Activated T-helper 1 cell treated with Interleukin-2 at 50 U/mL for 16 hours (primary cell): ENCODE measurements around the gene CST9L.

Experiments
- DNase-seq: peaks from one replicate; pipeline ENCODE4 v3.0.0-alpha.2; 2020; ENCODE audit warnings: low read depth

CST9L gene

DNA sequence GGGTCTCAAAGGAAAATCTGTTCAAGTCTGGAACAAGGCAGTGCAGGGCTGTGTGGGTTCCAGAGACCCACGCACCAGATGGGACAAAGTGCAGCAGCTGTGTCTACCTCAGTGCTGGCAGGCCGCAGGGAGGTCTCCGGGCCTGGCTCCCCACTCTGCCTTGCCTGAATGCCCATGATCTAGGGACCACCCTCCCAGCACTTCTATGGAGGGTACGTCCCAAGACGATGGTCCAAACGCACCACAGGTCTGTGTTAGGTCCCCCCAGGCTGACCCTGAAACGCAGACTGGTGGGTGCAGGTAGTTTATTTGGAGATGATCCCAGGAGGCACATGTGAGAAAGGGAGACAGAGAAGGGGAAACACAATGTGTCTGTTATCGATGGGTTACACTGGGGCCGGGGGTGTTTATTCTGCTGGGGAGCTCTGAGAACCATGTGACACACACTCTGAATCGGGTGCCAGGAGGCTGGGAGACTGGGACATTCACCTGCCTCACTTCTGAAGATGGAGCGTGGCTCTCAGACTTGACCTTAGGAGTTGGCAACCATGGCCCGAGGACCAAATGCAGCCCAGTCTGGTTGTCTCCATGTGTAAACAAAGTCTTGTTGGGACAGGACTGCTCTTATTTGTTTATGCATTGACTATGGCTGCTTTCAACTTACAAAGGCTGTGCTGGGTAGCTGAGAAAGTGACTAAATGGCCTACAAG is 21.7 kb downstream of the CST9L start:
- DNase-seq = no peak

DNA sequence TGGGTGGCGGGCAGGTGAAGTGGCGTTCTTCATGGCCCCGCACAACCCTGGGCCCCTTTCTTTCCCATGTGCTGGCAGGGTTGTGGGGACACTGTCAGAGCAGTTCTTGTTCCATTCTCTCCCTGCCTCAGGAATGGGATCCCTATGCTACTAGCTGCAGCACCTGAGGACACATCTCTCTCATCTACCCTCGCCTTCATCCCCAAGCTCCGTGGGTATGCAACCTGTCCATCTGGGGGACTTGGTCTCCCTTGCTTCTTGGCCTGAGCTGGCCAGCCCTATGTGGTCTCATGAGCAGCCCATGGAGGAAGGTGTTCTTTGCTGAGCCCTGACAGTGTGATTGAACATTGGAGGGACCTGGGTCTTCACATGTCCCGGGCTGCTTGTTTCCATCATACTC is 24.2 kb downstream of the CST9L start:
- no peak for DNase-seq

DNA sequence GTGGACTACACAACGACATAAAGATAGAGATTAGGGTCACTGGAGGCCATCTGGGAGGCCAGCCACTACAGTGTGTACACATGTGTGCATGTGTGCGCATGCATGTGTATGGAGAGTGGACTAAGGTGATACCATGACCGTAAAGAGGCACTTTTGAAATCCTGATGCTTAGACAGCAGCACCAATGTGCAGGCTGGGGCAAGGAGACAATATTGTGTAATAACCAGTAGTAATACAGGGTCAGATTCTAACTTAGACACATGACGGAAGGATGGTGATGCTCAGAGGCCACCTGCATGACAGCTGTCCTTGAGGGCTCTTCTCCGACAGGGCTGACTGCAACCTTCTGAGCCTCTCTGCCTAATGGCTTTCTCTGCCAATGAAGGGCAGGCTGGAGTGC is 25.5 kb downstream of the CST9L start:
- DNase-seq = no peak

DNA sequence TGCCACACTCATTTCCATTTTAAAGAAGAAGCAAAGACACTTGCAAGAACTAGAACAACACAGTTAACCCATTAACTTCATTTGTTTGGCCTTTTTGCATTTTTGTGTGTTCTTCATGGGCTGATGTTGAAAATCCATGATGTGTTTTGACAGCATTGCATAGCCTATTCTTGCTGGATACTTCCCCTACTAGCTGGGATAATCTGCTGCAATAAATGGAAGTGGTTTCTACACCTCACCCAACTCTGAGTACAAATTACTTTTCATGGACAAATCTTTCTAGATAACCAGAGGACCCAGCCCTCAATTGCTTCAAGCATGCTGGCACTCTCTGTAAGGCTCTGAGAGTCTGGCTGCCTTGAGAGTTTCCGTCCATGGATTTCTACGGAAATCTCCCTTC is 26.5 kb downstream of the CST9L start:
- DNase-seq = no peak

DNA sequence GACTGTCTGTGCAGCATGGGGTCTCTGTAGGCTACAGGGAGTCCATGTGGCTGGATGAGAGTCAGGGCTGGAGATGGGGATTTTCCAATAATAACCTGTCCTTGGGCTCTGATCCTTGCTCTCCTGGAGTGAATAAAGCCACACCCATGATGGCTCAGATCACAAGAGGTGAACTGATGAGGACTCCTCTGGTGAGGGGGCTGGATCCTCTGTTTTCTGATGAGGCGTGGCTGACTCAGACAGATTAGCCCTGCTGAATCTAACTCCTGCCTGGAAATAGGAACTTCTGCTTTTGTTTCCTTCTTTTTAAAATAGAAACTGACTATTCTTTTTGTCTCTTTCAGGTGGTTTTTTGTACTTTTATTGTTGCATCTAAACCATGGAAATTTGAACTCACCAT is 27.0 kb downstream of the CST9L start:
- DNase-seq = no peak

- no peak for DNase-seq
Measured at GRCh38 chr20:23540624-23541023, 27.7 kb downstream of the CST9L start.

DNA sequence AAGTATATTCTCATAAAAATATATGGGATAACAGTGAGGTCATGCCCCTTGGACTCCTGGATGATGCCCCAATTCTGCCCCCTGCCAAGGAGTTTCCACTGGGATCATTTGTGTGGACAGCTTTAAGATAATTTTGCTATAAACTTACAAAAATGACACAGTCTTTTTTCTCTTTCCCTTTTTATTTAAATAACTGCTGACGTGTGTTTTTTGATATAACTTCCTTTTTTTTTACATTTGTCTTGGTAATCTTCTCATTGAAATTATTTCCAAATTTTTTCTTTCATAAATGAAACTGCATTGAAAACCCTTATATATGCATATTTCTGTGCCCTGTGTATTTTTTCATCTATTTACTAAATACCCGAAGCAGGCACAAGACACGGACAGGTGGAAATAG is 31.3 kb downstream of the CST9L start:
- DNase-seq = no peak

DNA sequence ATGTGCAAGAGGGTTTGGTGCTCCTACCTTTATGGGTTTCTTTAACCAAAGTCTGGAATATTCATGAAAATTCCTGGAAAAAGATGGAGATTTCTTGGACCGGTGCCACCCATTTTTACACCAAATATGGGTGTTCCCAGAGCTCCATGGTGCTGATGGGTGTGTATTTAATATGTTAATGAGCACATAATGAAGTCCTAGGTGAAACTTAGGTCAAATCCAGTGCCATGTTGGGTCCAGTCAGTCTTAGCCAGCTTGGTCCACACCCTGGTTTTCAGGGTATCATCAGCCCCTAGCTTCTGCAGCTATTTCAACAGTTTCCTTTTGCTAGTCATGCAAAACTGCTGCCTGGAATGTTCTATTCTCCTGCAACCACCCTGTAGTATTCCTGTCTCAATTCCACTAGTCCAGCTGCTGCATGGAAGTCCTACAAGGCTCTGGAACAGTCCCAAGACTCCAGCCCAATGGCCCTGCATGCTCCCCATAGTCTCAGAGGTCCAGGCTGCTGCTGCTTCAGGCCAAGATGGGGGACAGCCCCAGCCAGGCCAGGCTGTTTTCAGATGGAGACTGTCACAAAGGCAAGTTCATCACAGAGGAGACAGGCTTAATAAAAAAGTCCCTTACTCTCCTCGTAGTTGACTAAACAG is 31.8 kb downstream of the CST9L start:
- DNase-seq = no peak

DNA sequence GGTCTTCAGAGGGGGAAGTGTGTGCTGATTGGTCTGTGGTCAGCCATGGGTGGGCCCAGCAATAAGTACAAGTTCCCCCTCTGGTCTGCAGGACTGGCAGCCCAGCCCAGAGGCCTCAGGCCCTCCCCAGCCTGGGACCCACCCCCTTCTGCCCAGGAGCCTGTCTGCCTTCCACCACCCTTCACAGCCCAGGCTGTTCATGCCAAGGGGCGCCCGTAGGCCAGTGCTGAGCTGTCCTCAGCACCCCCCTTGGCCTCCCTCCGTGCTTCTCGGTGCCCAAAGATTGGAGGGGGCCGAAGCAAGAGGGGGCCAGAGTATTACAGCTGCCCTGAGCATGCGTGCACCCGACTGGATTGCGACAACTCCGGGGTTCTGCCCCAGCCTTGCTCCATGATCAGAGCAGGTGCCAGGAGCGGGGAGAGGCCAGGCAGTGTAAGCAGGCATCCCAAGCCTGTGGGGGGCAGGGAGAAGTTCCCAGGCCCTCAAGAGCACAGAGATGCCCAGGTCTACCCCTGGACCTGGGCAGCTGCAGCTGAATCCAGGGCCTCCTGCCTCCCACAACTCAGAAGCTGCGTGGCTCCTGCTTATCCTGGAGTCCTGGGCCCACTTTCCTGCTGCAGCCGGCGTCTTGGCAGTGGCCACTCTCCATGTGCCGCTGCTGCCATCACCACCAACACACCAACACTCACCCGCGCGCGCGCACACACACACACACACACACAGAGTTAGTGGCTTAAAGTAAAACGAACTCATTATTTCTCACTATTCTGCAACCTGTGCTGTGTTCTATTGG is 33.3 kb downstream of the CST9L start:
- DNase-seq = no peak

GRCh38 chr20:23533161-23533560 is 35.1 kb downstream of the CST9L start:
- DNase-seq = no peak

- no peak for DNase-seq
Measured at GRCh38 chr20:23532533-23532932, 35.8 kb downstream of the CST9L start.

- DNase-seq = no peak
Measured at GRCh38 chr20:23530937-23531567, 37.2 kb downstream of the CST9L start.

DNA sequence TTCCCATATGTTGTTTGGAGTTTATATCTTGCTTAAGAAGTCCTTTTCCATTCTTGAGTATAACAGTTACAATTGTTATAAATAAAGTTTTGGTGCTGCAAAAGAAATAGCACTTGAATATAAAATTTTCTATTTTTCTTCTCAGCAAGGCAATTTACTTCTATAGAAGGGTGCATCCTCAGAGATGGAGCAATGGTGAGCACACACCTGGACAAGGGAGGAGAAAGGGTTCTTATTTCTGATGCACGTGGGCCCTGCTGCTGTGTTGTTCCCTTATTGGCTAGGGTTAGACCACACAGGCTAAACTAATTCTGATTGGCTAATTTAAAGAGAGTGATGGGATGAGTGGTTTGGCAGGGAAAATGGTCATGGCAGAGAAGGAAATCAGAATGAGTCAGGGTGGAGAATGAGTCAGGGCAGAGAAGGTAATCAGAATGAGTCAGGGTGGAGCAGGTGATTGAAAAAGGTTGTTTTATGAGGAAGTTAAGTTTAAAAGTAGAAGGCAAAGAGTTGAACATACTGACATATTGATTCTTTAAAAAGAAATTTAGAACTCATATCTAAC is 39.3 kb downstream of the CST9L start:
- DNase-seq = no peak

- no peak for DNase-seq
Measured at GRCh38 chr20:23526850-23527249, 41.4 kb downstream of the CST9L start.

GRCh38 chr20:23524146-23524545 is 44.1 kb downstream of the CST9L start:
- DNase-seq = no peak

DNA sequence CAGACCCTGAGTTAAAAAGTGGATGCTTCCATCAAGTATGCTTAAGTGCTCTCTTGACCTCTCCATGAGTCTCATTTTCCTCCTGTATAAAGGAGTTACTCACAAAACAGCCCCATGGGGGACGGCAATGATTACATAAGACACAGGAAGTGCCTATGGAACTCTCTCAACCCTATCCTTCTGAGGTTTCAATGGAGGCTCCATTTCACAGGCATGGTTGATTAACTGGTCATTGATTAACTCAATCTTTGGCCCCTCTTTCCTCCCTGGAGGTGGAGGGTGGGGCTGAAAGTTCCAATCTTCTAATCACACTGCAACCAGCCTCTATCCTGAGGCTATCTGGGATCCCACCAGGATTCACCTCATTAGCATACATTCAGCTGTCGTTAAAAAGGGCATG is 48.1 kb downstream of the CST9L start:
- no peak for DNase-seq

DNA sequence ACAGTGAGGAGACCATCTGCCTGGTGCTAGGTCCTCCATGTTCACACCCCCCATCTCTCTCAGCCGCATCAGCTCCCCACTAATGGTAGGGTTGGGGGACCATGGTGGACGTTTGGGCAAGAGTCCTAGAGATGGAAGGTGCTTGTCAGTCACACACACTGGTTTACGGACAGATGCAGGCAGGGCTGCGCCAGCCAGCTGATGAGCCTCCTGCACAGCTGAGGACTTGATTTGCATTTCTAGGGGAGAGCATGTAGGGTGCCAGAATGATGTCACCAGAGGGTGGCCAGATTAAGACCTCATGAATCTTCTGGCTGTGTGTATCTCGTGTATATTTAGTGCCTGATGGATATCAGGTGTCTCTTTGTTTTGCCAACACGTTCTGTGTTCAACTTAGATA is 48.7 kb downstream of the CST9L start:
- no peak for DNase-seq

- DNase-seq = no peak
Measured at GRCh38 chr20:23517719-23518118, 50.6 kb downstream of the CST9L start.

DNA sequence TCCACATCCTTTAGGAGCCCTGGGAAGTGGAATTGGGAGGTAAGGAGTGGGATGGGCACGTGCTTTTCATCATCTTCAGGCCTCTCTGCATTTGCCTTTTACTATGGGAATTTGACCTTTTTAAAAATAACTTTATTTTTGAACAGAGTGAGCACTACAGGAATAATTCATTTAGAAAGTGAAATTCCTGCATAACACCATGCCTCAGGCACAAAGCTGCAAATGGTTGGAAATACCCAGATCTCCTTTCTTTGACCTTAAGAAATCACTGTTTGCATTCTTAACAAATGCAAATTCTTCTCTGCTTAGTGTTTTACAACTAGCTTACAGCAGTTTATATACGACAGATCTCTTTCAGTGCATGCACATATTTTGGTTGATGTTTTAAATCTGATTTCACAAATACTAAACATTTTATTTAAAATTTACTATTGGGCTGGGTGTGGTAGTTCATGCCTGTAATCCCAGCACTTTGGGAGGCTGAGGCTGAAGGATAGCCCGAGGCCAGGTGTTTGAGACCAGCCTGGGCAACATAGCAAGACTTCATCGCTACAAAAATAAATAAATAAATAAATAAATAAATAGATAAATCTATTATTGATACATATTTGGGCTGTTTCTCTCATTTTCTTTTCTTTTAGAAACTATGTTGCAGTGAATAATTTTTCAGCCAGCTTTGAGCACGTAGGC is 52.9 kb downstream of the CST9L start:
- DNase-seq = no peak

DNA sequence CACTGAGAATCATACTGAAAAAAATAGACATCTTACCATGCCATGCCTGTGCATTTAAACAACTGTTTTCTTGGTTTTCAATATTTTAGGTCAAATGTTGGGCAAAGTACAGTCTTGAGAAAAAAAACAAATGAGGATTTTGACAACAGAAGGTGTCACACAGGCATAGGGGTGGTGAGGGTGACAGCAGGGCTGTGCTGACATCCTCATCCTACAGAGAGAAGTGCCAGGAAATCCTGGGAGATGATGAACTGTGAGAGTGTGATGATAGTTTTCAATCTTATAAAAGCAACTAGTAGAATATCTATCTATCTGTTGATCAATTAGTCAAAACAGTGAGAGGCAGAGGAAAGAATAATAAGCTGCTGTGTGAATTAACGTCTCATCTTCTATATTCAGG is 53.4 kb downstream of the CST9L start:
- no peak for DNase-seq
